ENCODE data around the gene CACNA1G. TPM values are rescaled to one million over a fixed set of nuclear protein-coding genes. Genes with fewer than 3 reads are reported as not detected.

The CACNA1G gene
- total RNA-seq, 1 donor from 2014 or later: 0.11 TPM

DNA sequence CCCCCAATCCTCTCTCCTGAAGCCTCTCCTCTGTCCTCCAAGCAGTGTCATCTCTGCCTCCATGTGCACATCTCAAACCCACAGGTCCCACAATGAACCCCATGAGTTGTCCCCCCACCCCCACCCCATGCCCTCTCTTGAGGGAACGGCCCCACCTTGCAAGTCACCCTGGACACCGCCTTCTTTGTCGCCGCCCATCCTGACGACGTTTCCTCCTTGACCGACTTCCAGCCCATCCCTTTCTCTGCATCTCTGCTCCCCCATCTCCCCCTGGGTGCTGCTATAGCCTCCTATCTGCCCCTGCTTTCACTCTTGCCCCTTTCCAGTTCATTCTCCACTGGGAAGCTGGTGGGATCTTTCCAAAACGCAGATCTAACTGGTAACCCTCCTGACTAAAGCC, 15.2 kb upstream of the CACNA1G start:
- Mint-ChIP-seq H3K27me3 (ENCODE audit: unreplicated experiment) (no peaks in the 10 kb centered on the region), H3K9me3 (ENCODE audit: unreplicated experiment) (no peaks in the 10 kb centered on the region), H3K4me1 (ENCODE audit: unreplicated experiment) (peaks cover 20% of the 10 kb centered on the region), H3K36me3 (ENCODE audit: unreplicated experiment) (no peaks in the 10 kb centered on the region), H3K27ac (ENCODE audit: unreplicated experiment) (no peak overlapping the region), H3K4me3 (ENCODE audit: unreplicated experiment) (no peak overlapping the region)
- no peak for DNase-seq (ENCODE audit: extremely low spot score, unreplicated experiment)
- TF ChIP-seq, protein P1, sequence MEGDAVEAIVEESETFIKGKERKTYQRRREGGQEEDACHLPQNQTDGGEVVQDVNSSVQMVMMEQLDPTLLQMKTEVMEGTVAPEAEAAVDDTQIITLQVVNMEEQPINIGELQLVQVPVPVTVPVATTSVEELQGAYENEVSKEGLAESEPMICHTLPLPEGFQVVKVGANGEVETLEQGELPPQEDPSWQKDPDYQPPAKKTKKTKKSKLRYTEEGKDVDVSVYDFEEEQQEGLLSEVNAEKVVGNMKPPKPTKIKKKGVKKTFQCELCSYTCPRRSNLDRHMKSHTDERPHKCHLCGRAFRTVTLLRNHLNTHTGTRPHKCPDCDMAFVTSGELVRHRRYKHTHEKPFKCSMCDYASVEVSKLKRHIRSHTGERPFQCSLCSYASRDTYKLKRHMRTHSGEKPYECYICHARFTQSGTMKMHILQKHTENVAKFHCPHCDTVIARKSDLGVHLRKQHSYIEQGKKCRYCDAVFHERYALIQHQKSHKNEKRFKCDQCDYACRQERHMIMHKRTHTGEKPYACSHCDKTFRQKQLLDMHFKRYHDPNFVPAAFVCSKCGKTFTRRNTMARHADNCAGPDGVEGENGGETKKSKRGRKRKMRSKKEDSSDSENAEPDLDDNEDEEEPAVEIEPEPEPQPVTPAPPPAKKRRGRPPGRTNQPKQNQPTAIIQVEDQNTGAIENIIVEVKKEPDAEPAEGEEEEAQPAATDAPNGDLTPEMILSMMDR (IDR thresholded peaks at IDR 0.05): no peak

DNA sequence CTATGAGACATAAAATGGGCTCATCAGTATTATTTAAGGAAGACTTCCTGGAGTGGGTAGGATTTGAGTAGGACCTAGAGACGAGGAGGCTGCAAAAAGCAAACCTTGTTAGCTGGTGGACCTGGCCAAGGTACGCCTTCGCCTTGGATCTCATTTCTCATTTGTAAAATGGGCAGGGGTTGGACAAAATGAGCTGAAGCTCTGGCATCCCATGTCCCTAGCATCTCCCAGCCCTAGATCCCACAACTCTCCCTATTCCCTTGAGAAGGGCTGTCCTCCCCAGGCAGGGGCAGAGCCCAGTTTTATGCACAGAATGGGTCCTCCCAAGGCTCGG, 13.8 kb upstream of the CACNA1G start:
- no peaks in the 10 kb centered on the region for H3K36me3 Mint-ChIP-seq (ENCODE audit: unreplicated experiment)
- peak overlapping the region; percentile 76 for H3K4me3 Mint-ChIP-seq (ENCODE audit: unreplicated experiment)
- H3K4me1 Mint-ChIP-seq (ENCODE audit: unreplicated experiment): peaks cover 16% of the 10 kb centered on the region
- H3K9me3 Mint-ChIP-seq (ENCODE audit: unreplicated experiment): no peaks in the 10 kb centered on the region
- H3K27ac Mint-ChIP-seq (ENCODE audit: unreplicated experiment): no peak overlapping the region
- TF ChIP-seq, protein P1 (IDR thresholded peaks at IDR 0.05): no peak
- no peak for DNase-seq (ENCODE audit: extremely low spot score, unreplicated experiment)
- H3K27me3 Mint-ChIP-seq (ENCODE audit: unreplicated experiment): no peaks in the 10 kb centered on the region

DNA sequence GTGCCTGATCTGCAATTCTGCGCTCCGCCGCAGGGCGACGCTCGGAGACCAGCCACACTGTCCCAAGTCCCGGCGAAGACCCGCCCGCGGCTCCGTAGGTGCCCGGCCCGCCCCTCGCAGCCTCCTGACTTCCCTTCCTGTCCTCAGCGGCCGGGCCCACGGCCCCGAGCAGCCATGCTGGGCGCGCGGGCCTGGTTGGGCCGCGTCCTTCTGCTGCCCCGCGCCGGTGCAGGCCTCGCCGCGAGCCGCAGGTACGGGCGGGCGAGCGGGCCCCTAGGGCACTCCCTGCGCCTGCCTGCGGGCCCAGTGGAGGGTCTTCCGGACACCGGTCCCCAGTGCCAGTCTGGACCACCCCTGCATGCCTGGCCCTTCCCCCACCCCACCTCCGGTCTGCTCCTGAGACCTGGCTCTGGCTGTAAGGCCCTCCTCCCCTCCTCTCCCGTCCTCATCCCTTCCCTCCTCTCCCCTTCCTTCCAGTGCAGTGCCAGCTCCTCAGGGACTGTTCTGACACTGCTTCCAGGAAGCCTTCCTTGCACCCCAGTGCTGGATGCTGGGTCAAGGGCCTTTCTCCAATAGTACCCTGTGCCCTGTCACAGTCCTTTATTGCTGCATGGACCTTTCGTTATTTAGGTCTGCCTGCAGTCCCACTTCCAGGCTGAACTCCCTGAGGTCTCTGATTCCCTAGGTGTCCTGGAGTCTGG, 13.3 kb upstream of the CACNA1G start, which contains the start of gene SPATA20:
SPATA20 (plus strand) TSS at position 140 of the 701 bp plus-strand sequence; CDS start at position 175, 35 bp downstream.
- H3K9me3 Mint-ChIP-seq (ENCODE audit: unreplicated experiment): no peaks in the 10 kb centered on the region
- DNase-seq (ENCODE audit: extremely low spot score, unreplicated experiment): peak; percentile 97
- H3K4me3 Mint-ChIP-seq (ENCODE audit: unreplicated experiment): peak within 1 kb of the TSS; percentile 76
- no peaks in the 10 kb centered on the region for H3K27me3 Mint-ChIP-seq (ENCODE audit: unreplicated experiment)
- H3K4me1 Mint-ChIP-seq (ENCODE audit: unreplicated experiment): peaks cover 14% of the 10 kb centered on the region
- no peaks in the 10 kb centered on the region for H3K36me3 Mint-ChIP-seq (ENCODE audit: unreplicated experiment)
- H3K27ac Mint-ChIP-seq (ENCODE audit: unreplicated experiment): peak within 1 kb of the TSS; percentile 62
- TF ChIP-seq, protein P1 (IDR thresholded peaks at IDR 0.05): peak; percentile 97

DNA sequence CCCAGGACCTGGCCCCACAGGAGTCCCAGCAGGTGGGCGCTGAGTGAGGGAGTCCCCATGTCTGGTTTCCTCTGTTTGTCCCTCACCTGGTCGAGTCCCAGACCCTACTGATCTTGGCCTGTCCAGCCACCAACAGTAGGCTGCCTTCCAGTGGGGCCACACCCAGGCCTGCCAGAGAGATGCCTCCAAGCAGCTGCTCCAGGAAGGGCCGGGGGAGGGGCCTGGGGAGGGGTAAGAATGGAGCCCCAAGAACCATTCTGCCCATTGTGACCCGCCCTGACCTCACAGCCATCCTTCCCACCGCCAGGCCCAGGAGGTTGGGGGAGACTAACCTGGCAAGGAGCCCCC, 12.8 kb upstream of the CACNA1G start:
- peaks cover 2% of the 10 kb centered on the region for H3K36me3 Mint-ChIP-seq (ENCODE audit: unreplicated experiment)
- H3K4me1 Mint-ChIP-seq (ENCODE audit: unreplicated experiment): peaks cover 9% of the 10 kb centered on the region
- peak overlapping the region; percentile 62 for H3K27ac Mint-ChIP-seq (ENCODE audit: unreplicated experiment)
- TF ChIP-seq, protein P1 (IDR thresholded peaks at IDR 0.05): no peak
- peak overlapping the region; percentile 76 for H3K4me3 Mint-ChIP-seq (ENCODE audit: unreplicated experiment)
- H3K27me3 Mint-ChIP-seq (ENCODE audit: unreplicated experiment): no peaks in the 10 kb centered on the region
- no peak for DNase-seq (ENCODE audit: extremely low spot score, unreplicated experiment)
- H3K9me3 Mint-ChIP-seq (ENCODE audit: unreplicated experiment): no peaks in the 10 kb centered on the region

DNA sequence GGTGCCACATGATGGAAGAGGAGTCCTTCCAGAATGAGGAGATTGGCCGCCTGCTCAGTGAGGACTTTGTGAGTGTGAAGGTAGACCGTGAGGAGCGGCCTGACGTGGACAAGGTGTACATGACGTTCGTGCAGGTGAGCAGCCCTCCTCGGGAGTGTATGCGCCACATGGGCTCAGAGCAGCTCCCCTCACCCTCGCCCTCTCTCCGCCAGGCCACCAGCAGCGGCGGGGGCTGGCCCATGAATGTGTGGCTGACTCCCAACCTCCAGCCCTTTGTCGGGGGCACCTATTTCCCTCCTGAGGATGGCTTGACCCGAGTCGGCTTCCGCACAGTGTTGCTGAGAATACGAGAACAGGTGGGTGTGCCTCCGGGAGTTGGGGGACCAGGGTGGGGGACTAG, 11.7 kb upstream of the CACNA1G start:
- H3K36me3 Mint-ChIP-seq (ENCODE audit: unreplicated experiment): peaks cover 2% of the 10 kb centered on the region
- TF ChIP-seq, protein P1 (IDR thresholded peaks at IDR 0.05): no peak
- no peak overlapping the region for H3K27ac Mint-ChIP-seq (ENCODE audit: unreplicated experiment)
- H3K27me3 Mint-ChIP-seq (ENCODE audit: unreplicated experiment): no peaks in the 10 kb centered on the region
- H3K9me3 Mint-ChIP-seq (ENCODE audit: unreplicated experiment): no peaks in the 10 kb centered on the region
- peaks cover 9% of the 10 kb centered on the region for H3K4me1 Mint-ChIP-seq (ENCODE audit: unreplicated experiment)
- no peak for DNase-seq (ENCODE audit: extremely low spot score, unreplicated experiment)
- no peak overlapping the region for H3K4me3 Mint-ChIP-seq (ENCODE audit: unreplicated experiment)

All from osteocyte (in vitro differentiated cells).